Mesodermal cell (in vitro differentiated cells): Measurements from ENCODE around the gene APOA1.

Experiments
- H3K27ac ChIP-seq: 2 replicates; pipeline ENCODE4 v1.7.0; 2013; ENCODE audit warnings: mild to moderate bottlenecking, low read depth, low read length, moderate library complexity; ENCODE audit not compliant: severe bottlenecking
- H3K36me3 ChIP-seq: 2 replicates; pipeline ENCODE4 v1.7.1; 2013; ENCODE audit warnings: mild to moderate bottlenecking, low read length, moderate library complexity; ENCODE audit not compliant: control insufficient read depth, insufficient read depth
- H3K4me1 ChIP-seq: one replicate; pipeline ENCODE4 v1.7.1; 2013; ENCODE audit warnings: mild to moderate bottlenecking, low read length; ENCODE audit not compliant: insufficient read depth, control insufficient read depth, poor library complexity, severe bottlenecking
- H3K4me3 ChIP-seq: 2 replicates; pipeline ENCODE4 v1.7.0; 2013; ENCODE audit warnings: low read length, control low read depth, mild to moderate bottlenecking; ENCODE audit not compliant: insufficient read depth, poor library complexity, severe bottlenecking; ENCODE audit errors: extremely low read depth
- H3K9me3 ChIP-seq: 2 replicates; pipeline ENCODE4 v1.7.1; 2013; ENCODE audit warnings: mild to moderate bottlenecking, low read length, moderate library complexity; ENCODE audit not compliant: control insufficient read depth
- WGBS, 2 experiments: methylation state at CpG; one replicate each; pipeline ENCODE4 v1.1.5; 2013; ENCODE audit warnings: missing lambda C conversion rate in 2 of 2; ENCODE audit not compliant: insufficient coverage in 2 of 2; 5-methylcytosine and 5-hydroxymethylcytosine counted together

APOA1 gene

DNA sequence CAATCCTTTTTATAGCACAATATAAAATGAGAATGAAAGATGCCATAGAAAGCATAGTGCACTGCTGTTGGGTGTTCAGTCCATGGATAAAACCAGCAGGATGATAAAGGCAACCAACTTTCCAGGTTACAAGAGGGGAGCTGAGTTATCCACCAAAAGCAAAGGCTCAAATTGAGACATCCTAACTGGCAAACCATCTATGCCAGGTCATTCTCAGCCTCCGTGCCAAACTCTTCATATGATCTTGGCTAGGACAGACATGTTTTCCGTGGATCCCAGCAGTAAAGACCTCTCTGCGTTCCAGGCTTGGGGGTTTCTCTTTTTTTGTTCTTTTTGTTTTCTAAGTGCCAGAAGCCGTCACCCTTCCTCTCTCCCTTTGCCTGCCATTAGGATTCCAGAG lies 7.3 kb upstream of the APOA1 start:
- Histone ChIP-seq H3K27ac (no peak overlapping the region), H3K4me1 (peaks cover 5% of the 10 kb centered on the region), H3K9me3 (no peaks in the 10 kb centered on the region), H3K36me3 (peaks cover 54% of the 10 kb centered on the region), H3K4me3 (no peak overlapping the region)
- WGBS, 2 experiments = 89 to 94% methylated on average over 3 of the region's 4 CpGs

DNA sequence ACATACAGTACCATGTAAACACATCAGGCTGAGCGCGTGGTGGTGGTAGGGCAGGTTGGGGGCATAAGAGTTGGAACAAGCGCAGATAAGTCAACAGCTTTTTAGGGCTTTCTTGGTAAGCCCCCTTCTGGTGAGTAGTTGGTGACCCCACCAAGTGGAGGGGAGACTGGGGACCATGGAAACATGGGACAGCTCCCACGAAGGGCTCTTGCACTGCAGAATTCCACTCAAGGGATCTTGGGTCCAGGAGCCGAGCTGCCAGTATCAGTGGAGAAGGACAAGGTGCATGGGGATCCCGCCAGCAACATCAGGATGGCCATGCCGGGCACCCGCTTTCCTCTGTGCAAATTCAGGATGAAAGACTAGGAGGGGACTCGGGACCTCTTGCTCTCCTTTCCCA lies 6.2 kb upstream of the APOA1 start:
- H3K4me1 ChIP-seq = peaks cover 5% of the 10 kb centered on the region
- no peak overlapping the region for H3K4me3 ChIP-seq
- no peak overlapping the region for H3K27ac ChIP-seq
- no peaks in the 10 kb centered on the region for H3K9me3 ChIP-seq
- WGBS, 2 experiments = 94 to 98% methylated on average over 5 to 7 of the region's 9 CpGs
- H3K36me3 ChIP-seq = peaks cover 44% of the 10 kb centered on the region

DNA sequence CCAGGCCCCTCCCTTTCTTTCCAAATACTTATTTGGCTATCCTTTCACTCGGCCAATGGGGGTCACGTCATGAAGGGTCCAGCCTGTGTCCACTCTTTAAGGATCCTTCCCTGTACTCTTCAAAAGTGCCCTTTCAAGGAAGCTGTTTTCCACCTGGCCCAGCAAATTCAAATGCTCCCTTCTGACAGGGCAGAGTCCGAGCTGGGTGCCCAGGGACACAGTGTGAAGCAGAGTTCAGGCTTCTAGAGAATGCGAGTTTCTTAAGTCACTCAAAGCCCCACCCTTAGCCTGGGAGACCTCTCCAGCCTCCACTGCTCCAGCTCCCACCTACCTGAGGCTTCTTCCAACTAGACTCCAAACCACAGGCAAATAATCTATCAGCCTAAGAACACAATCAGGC lies 5.5 kb upstream of the APOA1 start:
- Histone ChIP-seq H3K9me3 (no peaks in the 10 kb centered on the region), H3K4me3 (no peak overlapping the region), H3K36me3 (peaks cover 38% of the 10 kb centered on the region), H3K27ac (no peak overlapping the region), H3K4me1 (peaks cover 12% of the 10 kb centered on the region)
- WGBS, 2 experiments = 84 to 88% methylated on average over 4 of the region's 4 CpGs

DNA sequence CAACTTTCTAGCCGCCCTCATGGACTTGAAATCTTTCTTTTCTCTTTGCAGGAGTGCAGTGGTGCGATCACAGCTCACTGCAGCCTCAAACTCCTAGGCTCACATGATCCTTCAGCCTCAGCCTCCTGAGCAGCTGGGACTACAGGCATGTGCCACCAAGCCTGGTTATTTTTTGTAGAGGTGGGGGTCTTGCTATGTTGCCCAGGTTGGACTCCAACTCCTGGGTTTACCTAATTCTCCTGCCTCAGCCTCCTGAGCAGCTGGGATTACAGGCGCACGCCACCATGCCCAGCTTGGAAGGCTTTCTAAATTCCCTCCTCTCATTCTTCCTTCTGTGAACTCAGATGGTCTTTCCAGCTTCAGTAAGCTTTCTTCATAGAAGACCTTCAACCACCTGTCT lies 4.7 kb upstream of the APOA1 start:
- Histone ChIP-seq H3K27ac (no peak overlapping the region), H3K9me3 (no peaks in the 10 kb centered on the region), H3K36me3 (peaks cover 35% of the 10 kb centered on the region), H3K4me3 (no peak overlapping the region), H3K4me1 (peaks cover 19% of the 10 kb centered on the region)
- 98 to 100% methylated on average over 3 to 4 of the region's 4 CpGs for WGBS, 2 experiments

DNA sequence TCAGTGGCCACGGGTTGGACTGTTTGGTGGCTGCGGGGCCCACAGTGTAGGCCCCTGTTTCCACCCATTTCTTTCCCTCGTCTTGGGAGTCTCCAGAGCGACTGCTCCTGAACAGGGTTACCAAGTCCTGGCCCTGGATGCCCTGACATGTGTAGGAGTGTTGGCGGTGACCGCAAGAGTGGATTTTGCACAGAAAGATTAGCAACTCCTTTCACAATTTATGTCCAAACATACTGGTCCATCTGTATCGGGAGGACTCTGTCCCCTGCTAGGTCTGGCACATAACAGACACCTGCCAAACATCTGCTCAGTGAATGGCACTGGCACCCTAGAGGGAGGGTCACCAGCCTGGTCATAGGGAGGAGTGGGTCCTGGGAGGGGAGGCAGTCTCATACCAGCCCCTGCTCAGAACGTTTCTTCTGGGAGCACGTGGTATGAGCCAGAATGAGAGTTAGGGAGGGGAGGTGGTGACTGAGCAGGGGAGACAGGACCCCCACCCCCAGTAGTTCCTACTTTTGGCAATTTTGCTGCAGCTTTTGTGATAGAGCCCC lies 3.4 kb upstream of the APOA1 start:
- Histone ChIP-seq H3K4me3 (no peak overlapping the region), H3K4me1 (peaks cover 28% of the 10 kb centered on the region), H3K9me3 (no peaks in the 10 kb centered on the region), H3K36me3 (peaks cover 22% of the 10 kb centered on the region), H3K27ac (no peak overlapping the region)
- WGBS, 2 experiments = 79 to 87% methylated on average over 5 to 7 of the region's 9 CpGs

DNA sequence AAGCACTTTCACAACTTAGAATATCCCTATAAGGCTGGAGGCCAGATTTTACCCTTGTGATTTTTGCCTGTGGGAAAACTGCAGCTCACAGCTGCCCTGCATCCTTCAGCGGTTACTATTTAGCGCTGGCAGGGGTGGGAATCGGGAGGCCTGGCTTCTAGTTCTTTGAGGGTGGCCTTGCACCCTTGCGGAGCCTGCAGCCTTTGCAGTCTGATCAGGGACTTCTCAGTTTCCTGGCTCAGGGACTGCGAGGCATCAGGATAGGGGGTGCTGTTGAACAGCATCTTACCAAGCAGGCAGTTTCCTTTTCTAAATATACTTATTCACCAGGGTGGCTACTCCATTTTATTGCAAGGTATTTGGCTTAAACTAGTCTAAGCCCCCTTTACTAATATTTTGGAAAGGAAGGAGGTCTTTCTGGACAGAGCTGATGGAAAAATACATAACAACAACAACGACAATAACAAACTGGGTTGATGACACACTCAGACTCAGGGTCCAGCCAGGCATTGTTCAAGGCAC lies 2.9 kb upstream of the APOA1 start:
- Histone ChIP-seq H3K36me3 (peaks cover 17% of the 10 kb centered on the region), H3K9me3 (no peaks in the 10 kb centered on the region), H3K27ac (no peak overlapping the region), H3K4me1 (peaks cover 28% of the 10 kb centered on the region), H3K4me3 (no peak overlapping the region)
- 76 to 84% methylated on average over 5 of the region's 6 CpGs for WGBS, 2 experiments

DNA sequence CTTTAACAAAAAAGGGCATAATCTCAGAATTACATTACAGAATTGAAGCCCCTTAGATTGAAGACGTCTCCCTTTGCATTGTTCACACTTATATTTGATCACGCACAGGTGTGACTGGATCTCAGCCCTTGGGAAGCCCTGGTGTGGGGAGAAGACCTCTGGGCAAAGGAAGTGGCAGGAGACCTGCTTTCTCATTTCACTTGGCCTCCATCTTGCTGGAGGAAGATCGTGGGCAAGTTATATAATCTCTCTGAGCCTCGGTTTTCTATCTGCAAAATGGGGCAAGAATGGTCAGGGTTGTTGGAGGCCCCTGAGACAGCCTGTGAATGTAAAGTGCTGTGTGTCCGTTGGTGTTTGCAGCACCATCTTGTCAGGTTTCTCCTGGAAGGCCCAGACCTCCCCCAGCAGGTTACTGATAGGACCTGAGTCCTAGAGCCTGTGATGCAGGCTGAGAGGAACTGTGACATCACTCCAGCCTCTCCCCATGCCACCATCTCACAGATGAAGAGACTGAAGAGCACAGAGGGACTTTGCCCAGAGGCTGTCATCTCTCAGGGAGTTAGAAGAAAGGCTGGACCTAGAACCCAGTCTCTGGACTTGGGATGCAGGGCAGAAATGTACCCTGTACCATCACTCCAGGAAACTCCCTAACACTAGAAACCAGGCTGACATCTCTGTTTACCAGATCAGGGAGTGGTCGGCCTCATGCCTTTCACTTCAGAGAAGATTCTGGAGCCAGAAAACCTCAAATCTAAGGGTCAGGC lies 1.1 kb upstream of the APOA1 start:
- H3K36me3 ChIP-seq = peaks cover 3% of the 10 kb centered on the region
- peaks cover 28% of the 10 kb centered on the region for H3K4me1 ChIP-seq
- H3K27ac ChIP-seq = peak overlapping the region; percentile 64
- H3K4me3 ChIP-seq = no peak overlapping the region
- 90 to 91% methylated on average over 2 to 5 of the region's 6 CpGs for WGBS, 2 experiments
- no peaks in the 10 kb centered on the region for H3K9me3 ChIP-seq

DNA sequence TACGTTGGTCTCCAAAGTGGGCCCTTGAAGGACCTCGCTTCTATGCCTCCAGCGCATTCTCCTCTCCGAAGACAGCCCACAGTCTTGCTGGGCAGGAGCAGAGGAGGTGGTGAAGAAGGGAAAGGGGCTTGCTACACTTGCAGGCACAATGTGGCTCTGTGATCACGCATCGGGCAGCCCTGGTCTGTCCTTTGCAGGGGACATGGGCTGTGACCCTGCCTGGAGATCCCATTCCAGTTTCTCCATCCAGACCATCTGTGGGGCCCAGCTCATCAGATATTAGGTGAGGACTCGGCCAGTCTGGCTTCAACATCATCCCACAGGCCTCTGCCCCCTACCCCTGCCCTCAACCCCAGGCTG lies 810 bp downstream of the APOA1 start:
- WGBS, 2 experiments = 92 to 93% methylated on average over 7 of the region's 7 CpGs
- H3K4me3 ChIP-seq = no peak overlapping the region
- no peaks in the 10 kb centered on the region for H3K36me3 ChIP-seq
- no peak overlapping the region for H3K27ac ChIP-seq
- peaks cover 23% of the 10 kb centered on the region for H3K4me1 ChIP-seq
- H3K9me3 ChIP-seq = no peaks in the 10 kb centered on the region

DNA sequence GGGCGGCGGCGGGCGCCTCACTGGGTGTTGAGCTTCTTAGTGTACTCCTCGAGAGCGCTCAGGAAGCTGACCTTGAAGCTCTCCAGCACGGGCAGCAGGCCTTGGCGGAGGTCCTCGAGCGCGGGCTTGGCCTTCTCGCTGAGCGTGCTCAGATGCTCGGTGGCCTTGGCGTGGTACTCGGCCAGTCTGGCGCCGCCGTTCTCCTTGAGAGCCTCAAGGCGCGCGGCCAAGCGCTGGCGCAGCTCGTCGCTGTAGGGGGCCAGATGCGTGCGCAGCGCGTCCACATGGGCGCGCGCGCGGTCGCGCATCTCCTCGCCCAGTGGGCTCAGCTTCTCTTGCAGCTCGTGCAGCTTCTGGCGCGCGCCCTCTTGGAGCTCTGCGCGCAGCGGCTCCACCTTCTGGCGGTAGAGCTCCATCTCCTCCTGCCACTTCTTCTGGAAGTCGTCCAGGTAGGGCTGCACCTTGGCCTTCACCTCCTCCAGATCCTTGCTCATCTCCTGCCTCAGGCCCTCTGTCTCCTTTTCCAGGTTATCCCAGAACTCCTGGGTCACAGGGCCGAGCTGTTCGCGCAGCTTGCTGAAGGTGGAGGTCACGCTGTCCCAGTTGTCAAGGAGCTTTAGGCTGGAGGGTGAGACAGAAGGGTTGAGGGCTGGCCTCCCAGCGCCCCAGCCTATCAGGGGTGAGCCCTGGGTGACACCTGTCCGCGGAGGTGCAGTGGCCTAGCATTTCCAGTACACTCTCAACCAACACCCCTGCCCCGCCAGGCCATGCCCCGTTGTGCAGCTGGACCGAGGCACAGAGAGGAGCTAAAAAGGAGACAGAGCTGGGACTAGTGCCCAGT lies 1.4 kb downstream of the APOA1 start:
- no peaks in the 10 kb centered on the region for H3K9me3 ChIP-seq
- H3K36me3 ChIP-seq = no peaks in the 10 kb centered on the region
- WGBS, 2 experiments = 12 to 16% methylated on average over 44 to 51 of the region's 57 CpGs
- H3K4me1 ChIP-seq = peaks cover 23% of the 10 kb centered on the region
- peak overlapping the region; percentile 18 for H3K4me3 ChIP-seq
- H3K27ac ChIP-seq = no peak overlapping the region

DNA sequence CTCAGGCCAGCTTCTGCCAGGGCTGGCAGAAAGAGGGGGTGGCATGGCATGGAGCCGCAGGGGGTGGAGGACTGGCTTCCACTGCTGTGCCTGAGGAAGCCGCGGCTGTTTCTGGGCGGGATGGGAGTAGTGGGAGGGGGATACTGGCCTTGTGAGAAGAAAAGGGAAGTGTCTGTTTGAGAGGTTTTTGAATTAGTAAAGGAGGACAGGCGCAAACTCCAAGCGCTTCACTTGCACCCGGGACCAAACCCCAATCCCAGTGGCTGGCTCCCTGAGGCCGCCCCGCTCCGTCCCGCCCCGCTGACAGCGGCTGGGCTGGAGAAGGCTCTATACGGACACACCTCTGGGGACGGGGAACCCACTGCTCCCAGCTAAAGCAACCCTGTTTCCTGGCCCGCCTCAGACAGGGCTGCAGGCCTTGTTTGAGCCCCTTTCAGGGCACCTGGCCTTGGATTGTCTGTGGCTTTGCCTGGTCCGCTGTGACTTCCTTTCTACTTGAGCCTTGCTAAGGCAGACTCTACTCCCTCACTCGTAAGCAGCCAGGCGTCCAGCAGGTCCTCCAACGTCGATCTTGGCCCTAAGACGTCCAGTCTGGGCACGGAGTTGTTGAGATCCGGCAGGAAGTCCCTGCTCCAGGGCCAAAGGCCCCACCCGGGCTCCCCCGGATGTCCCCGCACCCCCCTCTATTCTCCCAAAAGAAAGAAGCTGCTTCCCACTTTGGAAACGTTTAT lies 2.2 kb downstream of the APOA1 start:
- WGBS, 2 experiments = 67 to 72% methylated on average over 23 to 25 of the region's 28 CpGs
- Histone ChIP-seq H3K27ac (no peak overlapping the region), H3K4me3 (peak overlapping the region; percentile 18), H3K36me3 (no peaks in the 10 kb centered on the region), H3K9me3 (no peaks in the 10 kb centered on the region), H3K4me1 (peaks cover 23% of the 10 kb centered on the region)
